ENCODE results near the gene TBC1D32.

- TF ChIP-seq CTCF (optimal IDR thresholded peaks at IDR 0.05 in 1 of 3, IDR thresholded peaks at IDR 0.05 in 1 of 3, conservative IDR thresholded peaks at IDR 0.05 in 1 of 3; ENCODE audit: extremely low read depth in 1 of 3, insufficient read depth in 2 of 3, low read length in 3 of 3) (no peak), EZH2 (IDR thresholded peaks at IDR 0.05; ENCODE audit: low read length) (no peak)
These were observed 174.0 kb downstream of the TBC1D32 start for GRCh38 chr6:121160276-121160675.
